Osteocyte (in vitro differentiated cells): Measurements from ENCODE around the gene GPR158. TPM values are rescaled to one million over a fixed set of nuclear protein-coding genes. Genes with fewer than 3 reads are reported as not detected.
"Not testable (repeated sequence)": the region's sequence is repeated elsewhere in the genome, so short reads cannot be mapped to it uniquely, and the experiment has no call there.

Experiments used
- DNase-seq: peaks from one replicate; pipeline ENCODE4 v3.0.0; 2021; ENCODE audit warnings: mixed read lengths; ENCODE audit not compliant: unreplicated experiment; ENCODE audit errors: extremely low spot score
- H3K27ac Mint-ChIP-seq: one replicate; pipeline ENCODE4 v1.8.0; 2021; ENCODE audit warnings: mild to moderate bottlenecking, mixed read lengths; ENCODE audit not compliant: unreplicated experiment
- H3K27me3 Mint-ChIP-seq: one replicate; pipeline ENCODE4 v1.8.0; 2021; ENCODE audit warnings: mixed read lengths; ENCODE audit not compliant: unreplicated experiment
- H3K36me3 Mint-ChIP-seq: one replicate; pipeline ENCODE4 v1.8.0; 2021; ENCODE audit warnings: mixed read lengths; ENCODE audit not compliant: unreplicated experiment
- H3K4me1 Mint-ChIP-seq: one replicate; pipeline ENCODE4 v1.8.0; 2021; ENCODE audit warnings: mixed read lengths; ENCODE audit not compliant: unreplicated experiment
- H3K4me3 Mint-ChIP-seq: one replicate; pipeline ENCODE4 v1.8.0; 2021; ENCODE audit warnings: mild to moderate bottlenecking, moderate library complexity, mixed read lengths; ENCODE audit not compliant: unreplicated experiment
- H3K9me3 Mint-ChIP-seq: one replicate; pipeline ENCODE4 v1.8.0; 2021; ENCODE audit warnings: mixed read lengths; ENCODE audit not compliant: unreplicated experiment
- total RNA-seq: library from RNA; stranded (reverse); gene quantifications from 2 replicates; pipeline ENCODE4 v1.2.1, GENCODE V29; 2021
- TF ChIP-seq, protein P1 (sequence below): fragments of 200-600 bp; sonication (generic); IDR thresholded peaks from 2 replicates; pipeline ENCODE4 v1.5.0; 2021; ENCODE audit warnings: antibody characterized with exemption, mild to moderate bottlenecking, moderate library complexity

The GPR158 gene
- total RNA-seq, 1 donor from 2014 or later: 0.19 TPM

DNA sequence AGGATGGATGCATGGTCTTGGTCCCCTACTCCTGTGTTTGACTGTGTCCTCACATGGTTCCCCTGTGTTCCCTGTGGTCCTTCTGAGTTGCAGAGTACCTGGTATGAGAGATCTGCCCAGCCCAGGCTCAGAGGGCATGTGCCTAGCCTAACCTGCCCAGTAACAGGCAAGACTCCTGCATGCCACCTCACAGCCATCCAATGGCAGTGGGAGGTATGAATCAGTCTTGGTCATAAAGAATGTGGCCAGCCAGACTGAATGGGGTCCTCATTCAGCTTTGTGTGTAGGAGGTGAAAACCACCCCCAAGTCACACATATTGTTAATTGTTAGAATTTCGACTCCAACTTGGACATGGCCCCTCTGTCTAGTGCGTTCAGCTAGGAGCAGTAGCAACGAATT is 17.2 kb upstream of the GPR158 start:
- no peak overlapping the region for H3K4me3 Mint-ChIP-seq
- peaks cover 5% of the 10 kb centered on the region for H3K9me3 Mint-ChIP-seq
- H3K27me3 Mint-ChIP-seq: no peaks in the 10 kb centered on the region
- TF ChIP-seq, protein P1, sequence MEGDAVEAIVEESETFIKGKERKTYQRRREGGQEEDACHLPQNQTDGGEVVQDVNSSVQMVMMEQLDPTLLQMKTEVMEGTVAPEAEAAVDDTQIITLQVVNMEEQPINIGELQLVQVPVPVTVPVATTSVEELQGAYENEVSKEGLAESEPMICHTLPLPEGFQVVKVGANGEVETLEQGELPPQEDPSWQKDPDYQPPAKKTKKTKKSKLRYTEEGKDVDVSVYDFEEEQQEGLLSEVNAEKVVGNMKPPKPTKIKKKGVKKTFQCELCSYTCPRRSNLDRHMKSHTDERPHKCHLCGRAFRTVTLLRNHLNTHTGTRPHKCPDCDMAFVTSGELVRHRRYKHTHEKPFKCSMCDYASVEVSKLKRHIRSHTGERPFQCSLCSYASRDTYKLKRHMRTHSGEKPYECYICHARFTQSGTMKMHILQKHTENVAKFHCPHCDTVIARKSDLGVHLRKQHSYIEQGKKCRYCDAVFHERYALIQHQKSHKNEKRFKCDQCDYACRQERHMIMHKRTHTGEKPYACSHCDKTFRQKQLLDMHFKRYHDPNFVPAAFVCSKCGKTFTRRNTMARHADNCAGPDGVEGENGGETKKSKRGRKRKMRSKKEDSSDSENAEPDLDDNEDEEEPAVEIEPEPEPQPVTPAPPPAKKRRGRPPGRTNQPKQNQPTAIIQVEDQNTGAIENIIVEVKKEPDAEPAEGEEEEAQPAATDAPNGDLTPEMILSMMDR: no peak
- DNase-seq: no peak
- no peaks in the 10 kb centered on the region for H3K4me1 Mint-ChIP-seq
- no peaks in the 10 kb centered on the region for H3K36me3 Mint-ChIP-seq
- no peak overlapping the region for H3K27ac Mint-ChIP-seq

DNA sequence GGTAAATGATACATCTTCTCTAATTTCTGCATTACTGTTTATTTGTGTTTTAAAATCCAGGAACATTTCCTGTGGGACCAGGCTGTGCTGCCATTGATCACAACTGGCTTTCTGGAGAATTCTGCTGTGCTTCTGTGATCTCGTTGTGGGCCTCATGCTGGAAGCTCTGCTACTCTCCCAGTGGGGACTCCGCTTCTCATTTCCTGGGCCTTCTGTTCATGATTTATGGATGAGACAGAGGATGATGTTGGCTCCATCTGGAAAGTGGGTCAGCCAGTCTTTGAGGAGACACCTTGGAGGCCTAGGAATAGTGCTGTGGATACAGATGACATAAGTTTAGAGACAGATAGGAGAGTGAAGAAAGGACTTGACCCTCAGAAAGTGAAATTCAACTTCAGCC is 15.2 kb upstream of the GPR158 start:
- no peak for DNase-seq
- TF ChIP-seq, protein P1: no peak
- Mint-ChIP-seq H3K27ac (no peak overlapping the region), H3K36me3 (no peaks in the 10 kb centered on the region), H3K27me3 (no peaks in the 10 kb centered on the region), H3K4me3 (no peak overlapping the region), H3K4me1 (no peaks in the 10 kb centered on the region), H3K9me3 (peaks cover 5% of the 10 kb centered on the region)

DNA sequence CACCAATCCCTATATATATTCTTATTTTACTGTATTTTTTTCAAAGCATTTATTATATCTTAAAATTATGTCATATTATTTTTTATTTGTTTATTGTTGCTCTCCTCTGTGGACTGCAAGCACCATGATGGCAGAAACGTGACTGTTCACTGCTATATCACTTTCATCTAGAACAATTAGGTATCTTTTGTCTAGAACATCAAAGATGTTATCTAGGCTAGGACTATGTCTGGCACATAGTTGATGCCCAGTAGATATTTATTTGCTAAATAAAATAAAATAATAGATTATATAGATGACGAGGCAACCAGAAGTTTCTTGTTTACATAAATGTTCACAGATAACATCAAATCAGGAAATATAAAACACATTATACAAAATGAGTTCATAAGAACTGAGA is 12.4 kb upstream of the GPR158 start:
- no peaks in the 10 kb centered on the region for H3K36me3 Mint-ChIP-seq
- DNase-seq: no peak
- no peak overlapping the region for H3K4me3 Mint-ChIP-seq
- H3K27ac Mint-ChIP-seq: no peak overlapping the region
- TF ChIP-seq, protein P1: no peak
- peaks cover 5% of the 10 kb centered on the region for H3K9me3 Mint-ChIP-seq
- no peaks in the 10 kb centered on the region for H3K4me1 Mint-ChIP-seq
- H3K27me3 Mint-ChIP-seq: peaks cover 8% of the 10 kb centered on the region

DNA sequence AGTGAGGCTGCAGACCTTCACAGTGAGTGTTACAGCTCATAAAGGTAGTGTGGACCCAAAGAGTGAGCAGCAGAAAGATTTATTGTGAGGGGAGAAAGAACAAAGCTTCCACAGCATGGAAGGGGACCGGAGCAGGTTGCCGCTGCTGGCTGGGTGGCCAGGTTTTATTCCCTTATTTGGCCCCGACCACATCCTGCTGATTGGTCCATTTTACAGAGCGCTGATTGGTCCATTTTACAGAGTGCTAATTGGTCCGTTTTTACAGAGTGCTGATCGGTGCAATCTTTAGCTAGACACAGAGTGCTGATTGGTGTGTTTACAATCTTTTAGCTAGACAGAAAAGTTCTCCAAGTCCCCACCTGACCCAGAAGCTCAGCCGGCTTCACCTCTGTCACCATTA is 11.3 kb upstream of the GPR158 start:
- not testable (repeated sequence) for H3K4me1 Mint-ChIP-seq, H3K27me3 Mint-ChIP-seq, H3K27ac Mint-ChIP-seq, H3K4me3 Mint-ChIP-seq, H3K9me3 Mint-ChIP-seq, H3K36me3 Mint-ChIP-seq, DNase-seq

DNA sequence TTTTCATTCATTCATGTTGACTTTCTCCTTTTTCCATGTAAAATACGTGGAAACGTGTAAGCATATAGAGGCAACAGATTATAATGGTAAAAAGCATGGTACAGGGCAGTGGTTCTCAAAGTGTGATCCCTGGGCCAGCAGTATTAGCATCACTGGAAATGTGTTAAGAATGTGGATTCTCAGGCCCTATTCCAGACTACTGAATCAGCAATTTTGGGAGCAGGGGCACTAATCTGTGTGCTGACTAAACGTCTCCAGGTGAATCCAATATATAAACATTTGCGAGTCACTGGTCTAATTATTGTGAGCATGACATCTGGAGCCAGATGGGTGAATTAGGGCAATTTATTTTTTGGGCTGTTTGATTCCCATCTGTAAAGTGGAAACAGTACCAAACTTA is 5.1 kb upstream of the GPR158 start:
- peaks cover 7% of the 10 kb centered on the region for H3K4me1 Mint-ChIP-seq
- TF ChIP-seq, protein P1: no peak
- no peak for DNase-seq
- no peak overlapping the region for H3K4me3 Mint-ChIP-seq
- peaks cover 20% of the 10 kb centered on the region for H3K27me3 Mint-ChIP-seq
- H3K27ac Mint-ChIP-seq: no peak overlapping the region
- peaks cover 6% of the 10 kb centered on the region for H3K9me3 Mint-ChIP-seq
- no peaks in the 10 kb centered on the region for H3K36me3 Mint-ChIP-seq

DNA sequence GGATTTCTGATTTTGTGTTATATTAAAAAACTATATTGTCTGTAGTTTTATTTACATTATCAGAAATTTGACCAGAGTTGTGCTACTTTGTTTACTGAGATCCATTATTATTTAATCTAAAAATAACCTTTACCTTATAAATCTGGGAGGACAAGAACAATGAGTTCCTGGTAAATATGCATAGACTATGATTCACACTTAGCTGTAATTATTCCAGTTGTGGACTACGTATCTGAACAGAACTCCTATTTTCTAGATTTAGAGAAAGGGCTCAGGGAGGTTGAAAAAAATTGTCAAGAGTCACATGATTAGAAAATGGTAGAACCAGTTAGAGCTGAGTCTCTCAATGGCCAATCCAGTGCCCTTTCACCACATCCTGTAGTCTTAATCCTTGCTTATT is 4.2 kb upstream of the GPR158 start:
- no peak overlapping the region for H3K27ac Mint-ChIP-seq
- H3K9me3 Mint-ChIP-seq: peaks cover 6% of the 10 kb centered on the region
- H3K27me3 Mint-ChIP-seq: peaks cover 18% of the 10 kb centered on the region
- H3K36me3 Mint-ChIP-seq: no peaks in the 10 kb centered on the region
- H3K4me3 Mint-ChIP-seq: no peak overlapping the region
- H3K4me1 Mint-ChIP-seq: peaks cover 9% of the 10 kb centered on the region
- TF ChIP-seq, protein P1: no peak
- DNase-seq: no peak
